Fibroblast of skin of scalp (primary cell): Measurements from ENCODE around the gene PYGL.
A peak's percentile ranks its signal among the peaks of the same experiment; 100 is the strongest.
"Not testable (repeated sequence)": the region's sequence is repeated elsewhere in the genome, so short reads cannot be mapped to it uniquely, and the experiment has no call there.

ENCODE experiments used
- DNase-seq: peaks from one replicate; pipeline ENCODE4 v3.0.0-alpha.2; 2013

PYGL gene

DNA sequence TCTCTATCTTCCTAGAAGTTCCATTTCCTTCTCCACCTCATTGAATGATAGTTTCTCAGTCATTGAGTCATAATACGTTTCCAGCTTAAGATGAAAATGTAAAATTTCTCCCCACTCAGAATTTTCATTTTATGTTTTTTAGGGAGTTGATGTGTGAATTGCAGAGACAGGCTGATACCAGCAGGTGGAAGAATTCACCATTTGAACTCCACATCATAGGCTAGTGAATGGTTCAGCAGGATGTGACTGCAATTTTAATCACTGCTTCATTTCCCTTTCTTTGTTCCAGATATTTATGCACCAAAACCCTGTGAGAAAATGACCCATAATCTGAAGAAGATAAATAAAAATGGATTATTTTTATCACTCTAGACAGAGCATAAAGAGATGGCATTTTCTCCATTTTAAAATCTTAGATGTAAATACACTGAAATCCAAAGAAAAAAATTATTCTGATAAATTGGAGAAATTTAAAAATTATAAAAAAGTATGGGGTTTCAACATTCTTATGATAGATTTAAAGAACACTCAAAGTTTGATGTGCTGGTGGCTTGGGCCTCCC is 10.6 kb upstream of the PYGL start:
- peak; percentile 70 for DNase-seq

DNA sequence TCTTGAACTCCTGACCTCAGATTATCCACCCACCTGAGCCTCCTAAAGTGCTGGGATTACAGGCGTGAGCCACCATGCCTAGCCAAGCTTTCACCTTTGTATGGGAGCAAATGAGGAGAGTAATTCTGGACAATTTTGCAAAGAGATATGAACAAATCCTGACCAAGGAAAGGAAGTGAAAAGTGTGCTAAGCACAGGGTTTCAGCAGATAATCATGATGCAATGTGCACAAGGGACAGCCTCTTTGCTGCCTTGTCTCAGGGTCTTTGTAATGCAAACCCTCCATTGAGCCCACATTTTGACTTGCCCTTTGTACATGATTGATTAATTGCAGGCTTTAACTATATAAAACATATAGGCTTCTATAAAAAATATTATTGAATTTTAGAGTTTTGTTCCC is 9.2 kb upstream of the PYGL start:
- no peak for DNase-seq

DNA sequence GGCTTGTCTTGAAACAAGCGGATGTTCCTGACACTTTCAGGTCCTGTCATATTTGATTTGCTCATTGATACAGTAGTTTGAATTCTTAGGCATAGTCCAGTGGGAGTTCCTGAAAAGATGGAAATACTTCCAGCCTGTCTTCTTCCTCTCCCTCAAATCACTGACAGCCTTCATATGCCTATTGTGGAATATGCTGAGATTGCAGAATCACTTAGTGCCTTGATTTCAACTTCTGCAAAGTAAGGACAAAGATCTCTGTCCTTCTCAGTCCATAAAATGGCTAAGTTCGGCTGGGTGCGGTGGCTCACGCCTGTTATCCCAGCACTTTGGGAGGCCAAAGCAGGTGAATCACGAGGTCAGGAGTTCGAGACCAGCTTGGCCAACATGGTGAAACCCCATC is 6.7 kb upstream of the PYGL start:
- no peak for DNase-seq

DNA sequence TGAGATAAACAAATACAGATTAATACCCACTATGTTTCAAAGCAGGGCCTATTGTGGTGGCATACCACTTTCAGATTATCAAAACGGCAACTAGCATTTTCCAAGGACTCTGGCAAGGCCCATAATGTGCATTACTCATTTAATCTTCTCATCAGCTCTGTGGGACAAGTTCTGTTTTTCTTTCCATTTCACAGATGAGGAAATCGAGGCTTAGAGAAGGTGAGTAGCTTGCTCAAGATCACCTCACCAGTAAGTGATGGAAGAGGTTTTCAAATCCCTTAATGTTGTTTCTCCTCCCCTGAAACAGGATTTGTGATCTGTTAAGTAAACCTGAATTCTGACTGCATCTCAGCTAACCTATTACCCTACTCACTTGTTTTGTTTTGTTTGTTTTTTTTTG is 3.9 kb upstream of the PYGL start:
- DNase-seq: no peak

DNA sequence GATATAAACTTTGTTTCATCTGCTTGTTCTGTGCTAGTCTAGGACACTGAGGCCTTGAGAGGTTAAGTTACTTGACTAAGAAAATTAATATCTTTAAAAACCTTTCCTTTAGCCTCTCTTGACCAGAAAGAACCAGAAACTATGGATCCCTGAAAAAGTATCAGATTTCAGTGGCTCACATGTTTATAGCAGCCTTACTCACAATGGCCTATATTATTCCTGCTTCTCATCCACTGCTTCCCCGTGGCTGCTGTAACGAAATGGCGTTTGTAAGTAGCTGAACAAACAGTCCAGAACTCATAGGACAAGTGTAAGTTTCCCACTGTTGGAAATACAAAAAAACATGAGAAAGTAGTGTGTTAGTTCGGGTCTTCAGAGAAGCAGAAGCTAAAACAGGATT is 3.2 kb upstream of the PYGL start:
- DNase-seq: no peak

DNA sequence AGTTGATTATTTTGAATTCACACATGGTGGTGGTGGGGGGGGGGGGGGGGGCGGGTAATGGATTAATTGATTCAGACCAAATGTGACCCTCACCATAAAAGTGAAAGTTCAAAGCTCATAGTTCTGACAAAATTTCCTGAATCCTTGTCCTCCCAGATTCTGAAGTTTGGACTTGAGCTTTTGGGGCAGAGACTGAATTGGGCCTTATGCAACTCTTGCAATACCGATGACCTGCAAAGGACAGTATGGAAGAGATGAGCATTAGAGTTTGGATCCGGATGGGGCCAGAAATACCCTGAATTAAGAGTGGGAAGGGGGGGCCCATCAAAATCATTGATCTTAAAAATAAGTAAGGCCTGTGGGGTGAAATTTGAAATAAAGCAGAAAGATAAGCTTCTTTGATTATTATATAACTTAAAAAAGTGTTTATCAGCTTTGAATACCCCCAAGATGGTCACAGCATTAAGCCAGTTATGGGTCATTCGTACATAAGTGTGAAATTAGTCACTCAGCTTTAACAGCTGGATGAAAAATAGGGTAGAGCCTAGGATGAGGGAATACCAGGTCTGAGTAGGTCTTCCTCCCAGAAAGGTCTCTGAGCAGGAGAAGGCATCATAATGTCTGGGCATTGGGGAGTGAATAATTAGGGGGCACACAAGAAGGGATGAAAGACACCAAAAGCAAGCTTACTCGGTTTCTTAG is 2.1 kb upstream of the PYGL start:
- DNase-seq: no peak

DNA sequence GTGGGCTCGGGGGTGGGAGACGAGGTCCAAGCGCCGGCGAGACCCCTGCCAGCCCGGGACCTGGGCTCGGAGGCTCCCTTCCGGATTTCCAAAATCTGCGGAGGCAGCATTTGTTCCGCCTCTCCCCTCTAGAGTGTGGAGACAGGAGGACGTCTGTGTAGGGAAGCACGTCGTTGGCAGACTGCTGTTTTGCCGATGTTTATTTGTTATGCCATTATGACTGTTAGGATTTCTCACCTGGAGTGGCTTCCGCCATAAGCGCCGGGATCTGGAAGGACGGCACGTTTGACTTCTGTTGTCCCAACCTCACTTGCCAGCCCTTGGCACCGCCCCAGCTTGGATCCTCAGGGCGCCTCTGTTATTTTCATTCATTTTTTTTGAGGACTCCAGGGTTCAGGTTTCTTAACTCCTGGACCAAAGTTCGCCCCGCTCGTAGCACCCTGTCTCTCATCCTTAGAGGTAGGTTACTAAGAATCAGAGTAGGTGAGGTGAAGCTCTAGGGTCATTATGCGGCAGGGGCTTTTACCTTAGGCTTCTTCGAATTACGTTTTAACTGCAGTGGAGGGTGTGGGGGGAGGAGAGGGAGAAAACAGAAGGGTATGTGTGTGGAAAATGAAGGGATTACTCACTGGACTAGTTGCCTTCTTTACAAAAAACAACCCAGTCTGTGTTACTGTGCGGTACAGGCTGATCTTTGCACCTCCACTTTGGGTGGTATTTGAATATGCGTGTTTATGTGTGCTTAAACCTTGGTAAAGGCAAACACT is 547 bp upstream of the PYGL start:
- no peak for DNase-seq

DNA sequence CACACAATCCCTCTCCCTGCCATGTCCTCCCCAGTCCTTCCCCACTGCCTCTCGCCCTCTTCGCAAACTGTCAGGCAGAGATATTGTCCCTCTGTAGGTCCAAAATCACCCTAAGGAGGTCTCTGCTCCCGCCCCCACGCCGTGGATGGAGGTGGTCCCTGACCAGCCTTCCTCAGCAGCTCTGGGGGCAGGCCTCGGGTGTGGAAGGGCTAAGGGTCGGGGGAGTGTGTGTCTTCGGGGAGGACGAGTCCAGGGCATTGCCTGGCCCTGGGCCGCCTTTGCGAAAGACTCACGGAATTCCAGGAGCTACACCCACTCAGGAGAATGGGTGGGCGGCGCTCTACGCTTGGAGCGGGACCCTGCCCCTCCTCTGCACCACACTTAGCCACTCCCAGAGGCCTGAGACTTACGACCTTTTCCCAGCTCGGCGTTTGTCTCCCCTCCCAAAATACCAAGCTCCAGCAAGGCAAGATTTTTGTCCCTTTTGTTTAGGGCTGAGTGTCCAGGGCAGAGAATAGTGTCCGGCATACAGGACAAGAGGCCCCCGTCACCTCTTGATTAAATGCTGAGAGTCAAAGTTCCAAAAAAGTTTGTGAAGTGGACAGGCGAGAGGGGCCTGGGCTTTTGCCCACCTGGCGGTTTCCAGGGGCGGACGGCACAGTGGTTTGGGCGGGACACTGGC is 881 bp downstream of the PYGL start:
- DNase-seq: no peak

DNA sequence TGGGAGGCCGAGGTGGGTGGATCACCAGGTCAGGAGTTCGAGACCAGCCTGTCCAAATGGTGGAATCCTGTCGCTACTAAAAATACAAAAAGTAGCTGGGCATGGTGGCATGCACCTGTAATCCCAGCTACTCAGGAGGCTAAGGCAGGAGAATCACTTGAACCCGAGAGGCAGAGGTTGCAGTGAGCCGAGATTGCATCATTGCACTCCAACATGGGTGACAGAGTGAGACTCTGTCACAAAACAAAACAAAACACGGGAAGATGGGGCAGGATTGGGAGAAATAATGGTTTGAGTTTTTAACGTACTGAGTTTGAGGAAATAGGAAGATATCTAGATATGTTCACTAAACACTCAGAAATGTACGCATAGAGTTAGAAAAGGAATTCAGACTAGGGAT is 2.6 kb downstream of the PYGL start:
- not testable (repeated sequence) for DNase-seq

DNA sequence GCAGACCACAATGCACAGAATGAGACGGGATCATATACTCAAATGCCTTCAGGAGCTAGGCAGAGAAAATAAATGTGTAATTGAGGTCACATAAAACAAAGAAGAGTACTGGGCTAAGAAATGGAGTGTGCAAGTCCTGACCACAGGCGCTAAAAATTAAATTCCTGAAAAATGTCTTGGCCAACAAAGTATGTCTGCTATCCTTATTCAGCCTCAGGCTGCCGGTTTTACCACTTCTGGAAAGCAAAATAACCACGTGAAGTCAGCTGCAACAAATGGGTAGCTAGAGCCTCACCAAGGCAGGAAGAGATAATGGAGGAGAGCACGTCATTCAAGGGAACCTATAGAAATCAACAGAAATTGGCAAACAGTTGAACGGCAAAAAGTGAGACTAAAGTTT is 3.1 kb downstream of the PYGL start:
- DNase-seq: peak; percentile 84

DNA sequence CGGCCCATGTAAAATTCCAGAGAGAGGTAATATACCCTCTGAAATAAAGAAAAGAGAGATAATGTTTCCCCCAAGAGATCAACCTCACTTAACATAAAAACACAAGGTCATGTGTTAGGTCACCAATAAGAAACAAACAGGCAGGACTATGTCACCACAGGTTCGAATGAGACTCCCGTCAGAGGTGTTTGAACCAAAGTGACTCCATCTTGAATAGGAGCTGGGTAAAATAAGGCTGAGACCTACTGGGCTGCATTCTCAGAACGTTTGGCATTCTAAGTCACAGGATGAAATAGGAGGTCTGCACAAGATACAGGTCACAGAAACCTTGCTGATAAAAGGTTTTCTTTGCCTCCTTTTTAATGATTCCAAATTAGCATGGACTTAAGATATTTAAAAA is 6.5 kb downstream of the PYGL start:
- DNase-seq: no peak

DNA sequence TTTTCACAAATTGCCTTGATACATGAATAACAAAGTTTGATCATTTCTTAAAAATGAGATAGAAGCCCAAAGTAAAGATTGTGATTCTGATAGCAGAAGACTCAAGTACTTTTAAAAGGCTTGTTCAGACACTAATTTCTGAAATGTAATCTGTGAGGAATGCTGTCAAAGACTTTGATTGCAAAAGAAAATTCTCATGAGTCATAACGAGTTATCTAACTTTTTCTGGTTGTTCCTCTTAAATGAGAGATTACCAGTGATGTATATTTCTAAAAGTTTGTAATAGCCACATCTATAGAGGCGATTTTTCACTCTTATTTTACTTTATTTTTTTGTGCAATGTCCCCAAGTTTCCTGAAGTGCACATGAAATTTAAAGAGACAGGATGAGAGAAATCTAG is 7.0 kb downstream of the PYGL start:
- peak; percentile 38 for DNase-seq

DNA sequence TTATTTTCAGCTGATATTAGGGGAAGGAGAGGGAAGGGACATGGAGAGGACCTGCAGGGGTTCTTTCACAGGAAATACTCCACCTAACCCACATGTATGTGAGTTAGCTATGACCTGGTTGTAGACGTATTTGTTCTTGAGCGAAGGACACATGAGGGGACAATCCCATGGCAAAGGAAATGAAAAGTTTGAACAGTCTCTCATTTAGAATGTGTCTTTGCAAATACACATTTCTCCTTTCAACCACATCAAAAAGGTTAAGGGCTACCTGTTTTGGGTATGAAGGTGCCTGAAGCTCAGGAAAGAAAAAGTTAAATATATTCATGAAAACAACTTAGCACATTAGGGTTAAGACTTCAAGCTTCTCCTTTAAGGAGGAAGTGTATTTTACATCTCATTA is 7.4 kb downstream of the PYGL start:
- no peak for DNase-seq

DNA sequence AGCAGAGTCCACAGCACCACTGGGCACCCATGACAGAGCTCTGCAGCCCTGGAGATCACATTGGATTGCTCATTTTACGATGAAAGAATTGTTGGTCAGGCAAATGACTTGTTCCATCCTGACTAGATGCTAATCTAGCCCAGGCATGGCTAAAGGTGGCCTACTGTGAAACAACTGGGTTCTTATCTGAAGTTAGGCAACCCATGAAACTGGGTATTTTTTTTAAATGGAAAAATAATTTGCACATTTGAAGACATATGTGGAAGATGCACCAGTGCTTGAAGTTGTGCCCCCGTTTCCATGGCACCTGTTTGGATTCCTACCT is 8.3 kb downstream of the PYGL start:
- DNase-seq: no peak

DNA sequence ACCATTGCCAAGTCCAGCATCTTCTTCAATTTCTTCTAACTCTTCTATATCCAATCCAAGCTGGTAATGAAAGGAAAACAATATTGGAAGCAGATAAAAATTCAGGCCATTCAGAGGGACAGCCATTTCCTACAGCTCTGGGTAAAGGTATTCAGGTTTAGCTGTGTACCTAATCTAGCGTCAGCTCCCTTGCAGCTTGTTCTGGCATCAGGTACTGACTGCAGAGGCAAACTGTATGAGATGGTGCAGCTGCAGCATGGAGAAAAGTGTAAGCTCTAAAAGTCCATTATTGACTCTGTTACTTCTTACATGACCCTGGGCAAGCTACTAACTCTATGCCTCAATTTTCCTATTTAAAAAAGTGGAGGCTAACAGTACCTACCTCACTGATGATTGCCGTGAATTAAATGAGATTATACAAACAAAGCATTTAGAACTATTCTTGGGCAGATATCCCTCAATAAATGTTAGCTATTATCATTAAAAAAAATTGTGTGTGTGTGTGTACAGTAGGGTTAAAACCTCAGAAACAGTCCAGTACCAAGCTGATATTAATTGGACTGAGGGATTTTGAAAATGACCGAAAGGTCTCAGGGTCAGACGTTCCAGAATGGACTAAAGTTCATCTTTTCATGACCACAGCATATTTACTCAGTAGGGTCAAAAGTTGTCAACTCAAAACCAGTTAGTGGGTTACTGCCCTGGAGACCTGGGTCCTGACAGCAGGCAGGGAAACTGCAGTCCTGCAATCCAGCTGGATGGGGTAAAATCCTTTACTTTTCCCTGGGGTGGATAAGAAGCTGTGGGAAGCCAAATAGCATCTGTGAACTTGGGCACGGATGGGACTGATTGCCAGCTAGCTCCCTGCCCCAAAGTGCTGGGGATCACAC is 8.9 kb downstream of the PYGL start:
- DNase-seq: no peak

DNA sequence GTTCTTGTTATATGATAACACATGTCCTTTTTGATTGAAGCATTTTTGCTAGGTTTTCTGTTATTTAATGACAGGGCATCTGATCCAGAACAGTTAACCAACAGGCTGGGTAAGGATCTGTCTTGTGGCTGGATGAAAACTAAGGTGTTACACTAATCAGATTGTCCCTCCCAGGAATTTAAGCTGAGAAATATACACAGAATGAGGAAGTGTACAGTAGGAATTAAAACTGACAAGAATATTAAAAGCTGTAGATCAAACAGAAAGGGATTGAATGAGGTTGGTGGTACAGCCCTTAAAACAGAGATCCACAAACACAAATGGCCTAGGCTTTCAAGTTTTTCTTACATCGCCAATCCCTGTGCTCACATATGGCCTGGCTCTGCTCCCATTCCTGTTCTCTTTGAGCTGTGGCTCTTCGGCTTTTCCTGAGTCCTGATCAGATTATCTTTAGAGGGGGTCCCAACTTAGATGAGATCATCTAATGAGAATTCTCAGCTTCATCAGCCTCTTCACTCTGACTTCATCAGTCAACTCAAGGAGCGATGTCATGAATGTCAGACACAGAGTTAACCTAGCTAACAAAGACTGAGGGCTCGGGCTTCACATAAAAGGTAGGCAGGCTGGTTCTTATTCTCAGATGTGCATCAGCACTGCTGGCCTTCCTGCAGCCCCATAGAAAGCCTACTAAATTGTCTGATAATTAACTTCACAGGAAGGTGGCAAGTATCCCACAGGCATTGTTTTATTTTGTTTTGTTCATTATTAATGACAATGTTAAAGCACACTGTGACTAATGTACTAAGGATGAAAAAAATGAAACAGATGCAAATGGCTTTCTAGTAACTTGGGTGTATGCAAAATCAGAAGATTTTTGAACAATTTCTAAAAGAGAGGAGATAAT is 11.4 kb downstream of the PYGL start:
- DNase-seq: no peak

DNA sequence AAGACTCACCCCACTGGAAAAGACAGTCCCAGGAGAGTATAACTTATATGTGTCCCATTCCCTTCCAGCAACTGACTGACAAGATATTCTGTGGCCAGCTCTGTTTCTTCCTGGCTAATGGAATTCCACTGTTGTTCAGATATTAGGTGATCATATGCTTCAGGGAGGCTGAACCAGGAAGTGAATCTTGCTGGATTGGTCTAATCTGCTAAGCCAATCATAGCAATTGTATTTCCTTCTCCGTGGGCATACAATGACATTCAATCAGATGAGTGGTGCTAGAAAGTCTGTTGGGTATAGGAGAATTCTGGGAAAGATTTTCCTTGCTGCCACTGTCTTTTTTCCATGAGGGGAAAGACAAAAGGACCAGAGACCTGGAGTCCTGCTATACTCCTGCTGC is 12.1 kb downstream of the PYGL start:
- DNase-seq: no peak

DNA sequence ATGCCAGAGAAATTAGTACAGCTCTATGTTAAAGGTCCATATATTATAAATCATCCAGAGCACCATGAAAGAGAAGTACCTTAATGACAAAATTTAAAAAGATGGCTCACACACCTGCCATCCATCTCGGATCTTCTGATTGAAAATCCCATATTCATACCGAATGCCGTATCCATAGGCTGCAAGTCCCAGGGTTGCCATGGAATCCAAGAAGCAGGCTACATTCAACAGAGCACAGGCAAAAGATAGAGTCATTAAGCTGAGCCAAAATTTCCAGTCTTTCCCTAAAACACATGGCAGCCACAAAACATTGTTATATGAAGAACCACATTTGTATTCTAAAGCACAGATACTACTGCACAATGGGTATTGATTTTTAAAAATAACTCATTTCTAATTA is 12.7 kb downstream of the PYGL start:
- DNase-seq: no peak

DNA sequence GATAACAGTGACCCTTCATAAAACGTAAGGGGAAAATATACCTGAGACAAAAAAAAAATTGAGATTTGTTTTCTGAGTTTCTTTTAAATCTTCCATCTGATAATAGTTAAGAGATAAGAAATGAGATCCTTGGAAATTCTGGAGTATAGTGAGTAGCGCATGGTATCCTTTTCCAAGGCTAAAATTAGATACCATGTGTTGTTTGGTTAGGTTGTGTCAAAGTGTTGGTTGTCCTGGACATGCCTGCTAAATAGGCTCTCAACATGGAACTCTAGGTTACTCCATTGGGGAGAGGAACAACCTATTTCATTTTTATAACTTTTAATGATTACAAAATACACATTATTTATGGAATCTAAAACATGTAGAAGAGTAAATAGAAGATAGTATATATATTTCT is 14.8 kb downstream of the PYGL start:
- no peak for DNase-seq

DNA sequence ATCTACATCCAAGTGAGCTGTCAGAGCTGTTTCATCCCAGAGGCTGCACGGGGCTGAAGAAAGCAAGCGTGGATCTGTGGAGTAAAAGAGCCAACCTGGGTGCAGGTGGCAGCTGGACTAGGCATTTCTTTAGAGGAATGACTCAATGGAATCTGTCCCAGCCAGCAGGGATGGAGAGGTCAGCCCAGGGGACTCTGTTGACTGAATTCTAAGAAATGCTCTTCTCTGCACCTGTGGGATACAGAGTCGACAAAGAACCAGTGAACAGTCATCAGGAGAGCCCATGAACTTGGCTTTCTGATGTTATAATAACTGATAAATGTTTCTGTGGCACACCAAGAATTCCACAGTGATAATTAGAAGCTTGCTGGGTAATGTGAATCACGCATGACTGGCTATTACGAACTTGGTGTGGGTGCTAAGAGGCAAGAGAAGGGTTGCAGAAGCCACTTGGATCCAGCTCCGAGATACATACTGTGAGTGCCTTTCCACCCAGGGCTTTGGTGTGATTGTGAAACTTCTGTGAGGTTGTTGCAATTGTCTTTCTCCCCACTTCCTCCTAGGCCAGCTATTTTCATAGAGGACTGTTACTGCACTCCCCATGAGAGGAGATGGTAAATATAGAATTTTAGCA is 16.2 kb downstream of the PYGL start:
- DNase-seq: peak; percentile 40

DNA sequence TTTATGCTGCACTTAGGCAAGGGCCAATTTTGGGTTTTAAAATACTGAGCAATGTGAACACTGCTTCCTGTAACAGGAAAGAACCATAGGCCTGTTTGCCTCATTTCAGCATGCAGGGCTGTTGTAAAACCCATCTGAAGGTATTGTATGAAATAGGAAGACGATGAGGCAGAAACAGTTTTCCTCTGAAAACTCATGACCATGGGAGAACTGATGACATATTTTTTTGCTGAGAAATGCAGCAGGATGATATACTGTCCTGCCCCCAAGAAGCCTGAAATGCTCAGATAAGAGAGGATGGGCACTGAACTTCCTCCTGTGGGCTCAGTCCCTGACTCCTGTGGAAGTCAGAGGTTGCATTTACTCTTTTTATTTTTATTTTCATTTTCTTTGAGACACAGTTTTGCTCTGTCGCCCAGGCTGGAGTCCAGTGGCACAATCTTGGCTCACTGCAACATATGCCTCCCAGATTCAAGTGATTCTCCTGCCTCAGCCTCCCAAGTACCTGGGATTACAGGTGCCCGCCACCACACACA is 17.4 kb downstream of the PYGL start:
- DNase-seq: no peak
